GM06990 (cell line): ENCODE data around the gene S100PBP.
A peak's percentile ranks its signal among the peaks of the same experiment; 100 is the strongest.

Source experiments
- DNase-seq: peaks from one replicate; pipeline ENCODE4 v3.0.0-alpha.2; 2011; ENCODE audit not compliant: insufficient read length; ENCODE audit errors: extremely low read depth
- H3K27me3 ChIP-seq: replicated peaks from 2 replicates; pipeline ENCODE4 v1.6.0; 2011; ENCODE audit warnings: low read length; ENCODE audit not compliant: control insufficient read depth, insufficient read depth
- H3K36me3 ChIP-seq: 2 replicates; pipeline ENCODE4 v1.5.1; 2011; ENCODE audit warnings: low read length; ENCODE audit not compliant: control insufficient read depth, insufficient read depth
- H3K4me3 ChIP-seq: replicated peaks from 2 replicates; pipeline ENCODE4 v1.5.1; 2011; ENCODE audit warnings: low read depth, mild to moderate bottlenecking, control low read depth, low read length
- TF ChIP-seq, protein P1 (sequence below): IDR thresholded peaks from 2 replicates; pipeline ENCODE4 v1.5.1; 2011; ENCODE audit warnings: low read length, control low read depth, mild to moderate bottlenecking, inconsistent platforms; ENCODE audit not compliant: insufficient read depth, poor library complexity, severe bottlenecking

The S100PBP gene

DNA sequence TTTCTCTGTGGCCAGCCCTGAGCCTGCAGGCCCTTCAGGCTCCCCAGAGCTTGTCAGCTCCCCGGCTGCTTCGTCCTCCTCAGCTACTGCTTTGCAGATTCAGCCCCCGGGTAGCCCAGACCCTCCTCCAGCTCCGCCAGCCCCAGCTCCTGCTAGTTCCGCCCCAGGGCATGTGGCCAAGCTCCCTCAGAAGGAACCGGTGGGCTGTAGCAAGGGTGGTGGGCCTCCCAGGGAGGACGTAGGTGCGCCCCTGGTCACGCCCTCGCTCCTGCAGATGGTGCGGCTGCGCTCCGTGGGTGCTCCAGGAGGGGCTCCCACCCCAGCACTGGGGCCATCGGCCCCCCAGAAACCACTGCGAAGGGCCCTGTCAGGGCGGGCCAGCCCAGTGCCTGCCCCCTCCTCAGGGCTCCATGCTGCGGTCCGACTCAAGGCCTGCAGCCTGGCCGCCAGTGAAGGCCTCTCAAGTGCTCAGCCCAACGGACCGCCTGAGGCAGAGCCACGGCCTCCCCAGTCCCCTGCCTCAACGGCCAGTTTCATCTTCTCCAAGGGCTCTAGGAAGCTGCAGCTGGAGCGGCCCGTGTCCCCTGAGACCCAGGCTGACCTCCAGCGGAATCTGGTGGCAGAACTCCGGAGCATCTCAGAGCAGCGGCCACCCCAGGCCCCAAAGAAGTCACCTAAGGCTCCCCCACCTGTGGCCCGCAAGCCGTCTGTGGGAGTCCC, 45.7 kb upstream of the S100PBP start:
- no peak overlapping the region for H3K4me3 ChIP-seq
- H3K36me3 ChIP-seq: peaks cover 19% of the 10 kb centered on the region
- TF ChIP-seq, protein P1, sequence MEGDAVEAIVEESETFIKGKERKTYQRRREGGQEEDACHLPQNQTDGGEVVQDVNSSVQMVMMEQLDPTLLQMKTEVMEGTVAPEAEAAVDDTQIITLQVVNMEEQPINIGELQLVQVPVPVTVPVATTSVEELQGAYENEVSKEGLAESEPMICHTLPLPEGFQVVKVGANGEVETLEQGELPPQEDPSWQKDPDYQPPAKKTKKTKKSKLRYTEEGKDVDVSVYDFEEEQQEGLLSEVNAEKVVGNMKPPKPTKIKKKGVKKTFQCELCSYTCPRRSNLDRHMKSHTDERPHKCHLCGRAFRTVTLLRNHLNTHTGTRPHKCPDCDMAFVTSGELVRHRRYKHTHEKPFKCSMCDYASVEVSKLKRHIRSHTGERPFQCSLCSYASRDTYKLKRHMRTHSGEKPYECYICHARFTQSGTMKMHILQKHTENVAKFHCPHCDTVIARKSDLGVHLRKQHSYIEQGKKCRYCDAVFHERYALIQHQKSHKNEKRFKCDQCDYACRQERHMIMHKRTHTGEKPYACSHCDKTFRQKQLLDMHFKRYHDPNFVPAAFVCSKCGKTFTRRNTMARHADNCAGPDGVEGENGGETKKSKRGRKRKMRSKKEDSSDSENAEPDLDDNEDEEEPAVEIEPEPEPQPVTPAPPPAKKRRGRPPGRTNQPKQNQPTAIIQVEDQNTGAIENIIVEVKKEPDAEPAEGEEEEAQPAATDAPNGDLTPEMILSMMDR: no peak

DNA sequence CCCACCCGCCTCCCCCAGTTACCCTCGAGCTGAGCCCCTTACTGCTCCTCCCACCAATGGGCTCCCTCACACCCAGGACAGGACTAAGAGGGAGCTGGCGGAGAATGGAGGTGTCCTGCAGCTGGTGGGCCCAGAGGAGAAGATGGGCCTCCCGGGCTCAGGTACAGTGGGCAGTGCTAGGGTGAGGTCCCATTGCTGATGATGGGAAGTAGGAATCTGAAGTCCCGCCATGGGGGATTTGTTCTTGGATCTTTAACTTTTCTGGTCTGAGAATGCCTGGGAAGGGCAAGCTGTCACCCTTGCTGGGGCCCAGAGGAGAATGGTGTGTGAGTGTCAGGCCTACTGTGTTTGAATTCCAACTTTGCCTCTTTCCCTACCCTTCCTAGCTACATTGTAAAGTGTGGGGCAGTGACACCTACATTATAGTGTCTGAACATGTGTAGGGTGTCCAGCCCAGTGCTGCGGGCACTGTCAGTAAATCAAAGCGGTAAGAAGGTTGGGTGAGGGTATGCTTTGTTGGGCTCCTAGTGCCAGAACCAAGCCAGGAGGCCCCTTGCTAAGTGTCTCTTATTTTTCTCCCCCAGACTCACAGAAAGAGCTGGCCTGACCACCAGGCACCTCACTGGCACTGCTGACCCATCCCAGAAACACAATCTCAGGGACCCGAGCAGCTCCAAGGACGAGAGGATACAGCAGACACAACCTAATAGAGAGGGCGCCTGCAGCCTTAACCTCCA, 45.0 kb upstream of the S100PBP start:
- H3K27me3 ChIP-seq: no peaks in the 10 kb centered on the region
- H3K4me3 ChIP-seq: no peak overlapping the region
- H3K36me3 ChIP-seq: peaks cover 19% of the 10 kb centered on the region
- TF ChIP-seq, protein P1: no peak
- DNase-seq: no peak

More for the DNA sequence above, 45.7 kb upstream of the S100PBP start:
- no peak for DNase-seq
- H3K27me3 ChIP-seq: no peaks in the 10 kb centered on the region

DNA sequence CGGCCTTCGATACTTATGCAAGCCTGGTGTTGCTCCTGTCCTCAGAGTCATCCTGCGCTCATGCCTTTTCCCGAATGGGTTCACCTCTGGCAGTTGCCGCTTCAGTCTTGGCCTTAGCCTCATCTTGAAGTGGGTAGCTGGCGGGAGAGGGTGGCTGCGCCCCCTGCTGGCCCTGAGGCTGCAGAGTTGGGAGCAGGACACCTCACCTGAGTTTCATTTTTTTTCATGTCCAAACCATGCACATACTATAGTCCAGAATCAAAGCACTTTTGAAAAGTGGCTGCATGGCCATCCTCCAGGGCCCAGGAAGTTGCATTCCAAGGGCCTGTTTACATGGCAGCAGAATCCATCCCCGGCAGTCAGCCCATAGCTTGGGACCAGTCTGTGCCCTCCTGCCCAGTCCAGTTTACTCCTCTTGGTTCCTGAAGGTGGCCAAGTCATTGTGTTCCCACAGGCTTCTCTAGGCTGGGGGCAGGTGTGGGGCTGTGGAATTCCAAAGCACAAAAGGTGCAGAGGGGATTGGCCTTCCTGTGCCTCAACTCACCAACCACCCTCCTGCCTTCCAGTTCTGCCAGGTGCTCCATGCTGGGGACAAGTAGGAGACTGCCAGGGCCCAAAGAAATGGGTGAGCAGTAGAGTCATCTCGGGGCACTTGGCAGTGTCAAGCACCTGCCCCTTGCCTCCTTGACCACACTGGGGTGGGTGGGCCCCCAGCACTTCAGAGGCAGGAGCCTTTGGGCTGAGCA, 44.3 kb upstream of the S100PBP start:
- no peaks in the 10 kb centered on the region for H3K27me3 ChIP-seq
- peaks cover 19% of the 10 kb centered on the region for H3K36me3 ChIP-seq
- TF ChIP-seq, protein P1: peak; percentile 98
- DNase-seq: peak; percentile 77
- no peak overlapping the region for H3K4me3 ChIP-seq

DNA sequence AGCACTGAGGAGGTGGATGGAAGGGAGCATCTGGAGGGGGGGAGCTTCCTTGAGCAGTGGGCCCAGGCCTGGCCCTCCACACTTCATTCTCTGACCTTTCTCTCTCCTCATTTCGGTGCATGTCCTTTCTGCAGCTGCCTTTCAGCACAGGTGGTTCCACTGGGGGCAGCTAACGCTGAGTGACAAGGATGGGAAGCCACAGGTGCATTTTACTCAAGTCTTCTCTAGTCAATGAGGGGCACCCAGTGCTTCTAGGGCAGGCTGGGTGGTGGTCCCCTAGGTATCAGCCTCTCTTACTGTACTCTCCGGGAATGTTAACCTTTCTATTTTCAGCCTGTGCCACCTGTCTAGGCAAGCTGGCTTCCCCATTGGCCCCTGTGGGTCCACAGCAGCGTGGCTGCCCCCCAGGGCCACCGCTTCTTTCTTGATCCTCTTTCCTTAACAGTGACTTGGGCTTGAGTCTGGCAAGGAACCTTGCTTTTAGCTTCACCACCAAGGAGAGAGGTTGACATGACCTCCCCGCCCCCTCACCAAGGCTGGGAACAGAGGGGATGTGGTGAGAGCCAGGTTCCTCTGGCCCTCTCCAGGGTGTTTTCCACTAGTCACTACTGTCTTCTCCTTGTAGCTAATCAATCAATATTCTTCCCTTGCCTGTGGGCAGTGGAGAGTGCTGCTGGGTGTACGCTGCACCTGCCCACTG, 43.5 kb upstream of the S100PBP start:
- no peak for DNase-seq
- TF ChIP-seq, protein P1: no peak
- Histone ChIP-seq H3K4me3 (no peak overlapping the region), H3K36me3 (peaks cover 19% of the 10 kb centered on the region), H3K27me3 (no peaks in the 10 kb centered on the region)

DNA sequence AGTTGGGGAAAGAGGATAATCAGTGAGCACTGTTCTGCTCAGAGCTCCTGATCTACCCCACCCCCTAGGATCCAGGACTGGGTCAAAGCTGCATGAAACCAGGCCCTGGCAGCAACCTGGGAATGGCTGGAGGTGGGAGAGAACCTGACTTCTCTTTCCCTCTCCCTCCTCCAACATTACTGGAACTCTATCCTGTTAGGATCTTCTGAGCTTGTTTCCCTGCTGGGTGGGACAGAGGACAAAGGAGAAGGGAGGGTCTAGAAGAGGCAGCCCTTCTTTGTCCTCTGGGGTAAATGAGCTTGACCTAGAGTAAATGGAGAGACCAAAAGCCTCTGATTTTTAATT, 43.0 kb upstream of the S100PBP start:
- no peak for DNase-seq
- H3K4me3 ChIP-seq: no peak overlapping the region
- TF ChIP-seq, protein P1: no peak
- no peaks in the 10 kb centered on the region for H3K27me3 ChIP-seq
- H3K36me3 ChIP-seq: peaks cover 22% of the 10 kb centered on the region
